Calu3 (cell line): ENCODE measurements around the gene FYB1. TPM values are rescaled to one million over a fixed set of nuclear protein-coding genes. Genes with fewer than 3 reads are reported as not detected.

Source experiments
- BruUV-seq: library from RNA; stranded (reverse); fragments of 400-500 nt; replicated peaks from 2 replicates; lab custom pipeline; 2021; lab: Mats Ljungman, UMichigan
- CTCF ChIA-PET: fragments of 300-600 bp; sonication (Branson Sonifier 250); formaldehyde crosslinking; loops from one replicate; lab custom pipeline; 2022; ENCODE audit warnings: antibody characterized with exemption; lab: Charles Lee
- DNase-seq: peaks from one replicate; pipeline ENCODE4 v3.0.0; 2022
- H3K27ac Mint-ChIP-seq: one replicate; pipeline ENCODE4 v1.8.0; 2022; ENCODE audit warnings: mixed read lengths; ENCODE audit not compliant: unreplicated experiment
- H3K27me3 Mint-ChIP-seq: one replicate; pipeline ENCODE4 v1.8.0; 2022; ENCODE audit warnings: mixed read lengths; ENCODE audit not compliant: unreplicated experiment
- H3K36me3 Mint-ChIP-seq: one replicate; pipeline ENCODE4 v1.8.0; 2022; ENCODE audit warnings: mild to moderate bottlenecking, moderate library complexity, mixed read lengths; ENCODE audit not compliant: insufficient read depth, unreplicated experiment
- H3K4me1 Mint-ChIP-seq: one replicate; pipeline ENCODE4 v1.8.0; 2022; ENCODE audit warnings: mild to moderate bottlenecking, low read depth, mixed read lengths; ENCODE audit not compliant: unreplicated experiment
- H3K4me3 Mint-ChIP-seq: one replicate; pipeline ENCODE4 v1.8.0; 2022; ENCODE audit warnings: mild to moderate bottlenecking, low read depth, moderate library complexity, mixed read lengths; ENCODE audit not compliant: unreplicated experiment
- H3K9me3 Mint-ChIP-seq: one replicate; pipeline ENCODE4 v1.8.0; 2022; ENCODE audit warnings: low read depth, mixed read lengths; ENCODE audit not compliant: unreplicated experiment
- CTCF ChIP-seq: fragments of 200-600 bp; IDR thresholded peaks from one replicate; pipeline ENCODE4 v1.8.0; 2022; ENCODE audit warnings: antibody characterized with exemption; ENCODE audit not compliant: unreplicated experiment
- intact Hi-C: fragments of 100-400 bp; cut with micrococcal nuclease; formaldehyde crosslinking; loops from one replicate; pipeline ENCODE4 v1.10.0; 2022; ENCODE audit not compliant: unreplicated experiment
- total RNA-seq: library from RNA; stranded (reverse); gene quantifications from 2 replicates; pipeline ENCODE4 v1.2.3, GENCODE V29; 2022

The FYB1 gene
- total RNA-seq, 1 experiment from 2014 or later: 42.8 TPM

GRCh38 chr5:39082995-39083394 is 136.4 kb downstream of the FYB1 start:
- TF ChIP-seq CTCF: no peak
- no peak overlapping the region for H3K27ac Mint-ChIP-seq
- no TSS peak for BruUV-seq
- H3K9me3 Mint-ChIP-seq: no peaks in the 10 kb centered on the region
- CTCF ChIA-PET: no interaction called here
- intact Hi-C loops: no loop called here
- H3K4me1 Mint-ChIP-seq: peaks cover 11% of the 10 kb centered on the region
- no peak for DNase-seq
- H3K27me3 Mint-ChIP-seq: no peaks in the 10 kb centered on the region
- H3K4me3 Mint-ChIP-seq: no peak overlapping the region
- H3K36me3 Mint-ChIP-seq: no peaks in the 10 kb centered on the region

DNA sequence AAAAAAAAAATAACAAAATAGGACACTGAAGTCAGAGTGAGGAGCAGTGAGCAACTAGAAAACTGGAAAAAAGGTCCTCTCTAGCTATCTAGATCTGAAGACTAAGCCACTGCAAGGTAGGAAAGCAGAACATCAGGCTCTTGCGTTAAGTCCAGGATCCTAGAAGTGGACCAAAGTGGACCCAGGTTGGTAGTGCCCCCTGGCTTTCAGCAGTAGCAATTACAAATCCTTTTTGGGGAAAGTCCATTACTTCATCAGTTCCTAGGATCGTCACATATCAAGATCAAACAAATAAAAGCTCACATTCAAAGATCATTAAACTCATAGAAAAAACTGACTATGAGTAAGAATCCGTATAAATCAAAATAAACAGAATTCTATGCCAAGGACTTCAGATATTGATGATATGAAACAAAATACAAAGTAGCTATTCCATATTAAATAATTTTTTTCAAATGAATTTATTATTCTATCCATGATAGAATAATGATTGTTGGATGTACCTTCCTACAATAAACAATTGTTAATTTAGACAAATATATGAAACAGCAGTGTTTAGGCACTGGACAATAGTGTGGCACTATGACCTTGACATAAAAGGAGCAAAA is 138.7 kb downstream of the FYB1 start:
- peak; percentile 66 for DNase-seq
- Mint-ChIP-seq H3K36me3 (no peaks in the 10 kb centered on the region), H3K27ac (peak overlapping the region; percentile 20), H3K9me3 (no peaks in the 10 kb centered on the region), H3K4me1 (peaks cover 11% of the 10 kb centered on the region), H3K4me3 (no peak overlapping the region), H3K27me3 (no peaks in the 10 kb centered on the region)
- CTCF ChIA-PET: interaction anchor here (0.7 to 1.7 kb wide), 10 partner anchors 16 to 1941 kb away, joined by 3 to 10 read pairs (median 4); no protein-coding TSS in a partner anchor
- intact Hi-C loops: loop anchor here (2.0 kb wide), 1 partner anchor 86 kb away; no protein-coding TSS in a partner anchor
- TF ChIP-seq CTCF: peak; percentile 70
- BruUV-seq: no TSS peak

DNA sequence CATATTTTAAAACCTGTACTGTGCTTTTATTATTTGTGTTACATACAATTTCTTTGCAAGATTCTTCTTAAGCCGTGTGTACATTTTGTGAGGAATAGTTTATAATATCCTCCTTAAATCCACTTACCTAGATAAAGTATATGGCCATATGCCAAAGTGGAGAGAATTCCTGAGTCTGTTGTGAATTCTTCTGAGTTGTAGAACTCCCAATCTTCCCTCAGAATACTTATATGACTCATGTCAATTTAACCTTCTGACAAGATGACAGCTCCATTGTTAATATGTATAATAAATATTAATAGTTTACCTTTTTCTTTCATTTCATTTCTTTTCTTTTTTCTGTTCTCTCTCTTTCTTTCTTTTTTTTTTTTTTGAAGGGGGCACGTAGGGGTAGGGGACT is 139.2 kb downstream of the FYB1 start:
- no TSS peak for BruUV-seq
- Mint-ChIP-seq H3K9me3 (no peaks in the 10 kb centered on the region), H3K36me3 (peaks cover 5% of the 10 kb centered on the region), H3K27ac (peak overlapping the region; percentile 20), H3K4me3 (no peak overlapping the region), H3K27me3 (no peaks in the 10 kb centered on the region), H3K4me1 (peaks cover 11% of the 10 kb centered on the region)
- no peak for TF ChIP-seq CTCF
- intact Hi-C loops: loop anchor here (2.0 kb wide), 1 partner anchor 85 kb away; no protein-coding TSS in a partner anchor
- no peak for DNase-seq
- CTCF ChIA-PET: interaction anchor here (0.6 to 1.7 kb wide), 9 partner anchors 21 to 1942 kb away, joined by 3 to 10 read pairs (median 3); no protein-coding TSS in a partner anchor

DNA sequence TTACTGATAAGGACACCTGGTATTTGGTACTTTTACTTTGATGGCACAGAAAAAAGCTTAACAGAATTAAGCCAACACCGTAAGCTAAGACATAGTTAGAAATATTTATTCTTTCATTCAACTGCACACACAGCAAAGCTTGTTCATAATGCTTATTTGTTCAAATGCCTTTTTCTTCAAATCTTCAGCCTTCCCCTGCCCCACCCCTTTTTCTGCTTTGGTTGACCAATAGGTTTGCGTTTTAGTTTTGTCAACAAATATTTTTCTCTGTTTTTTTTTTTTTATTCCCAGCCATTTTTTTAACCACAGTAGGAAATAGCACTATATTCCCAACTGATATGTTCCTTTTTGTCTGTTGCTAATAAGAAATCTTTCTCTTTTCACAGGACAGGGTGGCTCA is 140.2 kb downstream of the FYB1 start:
- peaks cover 11% of the 10 kb centered on the region for H3K4me1 Mint-ChIP-seq
- CTCF ChIA-PET: interaction anchor here (0.7 to 1.7 kb wide), 4 partner anchors 22 to 204 kb away, joined by 4 to 10 read pairs (median 6); no protein-coding TSS in a partner anchor
- no peak overlapping the region for H3K27ac Mint-ChIP-seq
- no peak for DNase-seq
- peaks cover 15% of the 10 kb centered on the region for H3K36me3 Mint-ChIP-seq
- H3K9me3 Mint-ChIP-seq: no peaks in the 10 kb centered on the region
- no peak for TF ChIP-seq CTCF
- no peak overlapping the region for H3K4me3 Mint-ChIP-seq
- H3K27me3 Mint-ChIP-seq: no peaks in the 10 kb centered on the region
- intact Hi-C loops: loop anchor here (5.0 kb wide), 1 partner anchor 72 kb away; no protein-coding TSS in a partner anchor
- BruUV-seq: no TSS peak
